Uterus (tissue), 2 donors: ENCODE data around the gene ZNF18.

Source experiments
- POLR2A ChIP-seq, 2 donors: fragments of 450-650 bp; IDR thresholded peaks; one replicate each; pipeline ENCODE4 v1.6.1; 2016; ENCODE audit warnings: antibody characterized with exemption in 2 of 2, mild to moderate bottlenecking in 1 of 2, moderate library complexity in 1 of 2
- TF ChIP-seq, protein P1 (sequence below), 4 experiments: fragments of 200-600 bp in 2 of 4; fragments of 450-650 bp in 2 of 4; sonication (generic) in 2 of 4; IDR thresholded peaks; one replicate each; pipeline ENCODE4 v1.5.1; 2016 to 2019; ENCODE audit warnings: antibody characterized with exemption in 4 of 4, mild to moderate bottlenecking in 2 of 4, moderate library complexity in 1 of 4

DNA sequence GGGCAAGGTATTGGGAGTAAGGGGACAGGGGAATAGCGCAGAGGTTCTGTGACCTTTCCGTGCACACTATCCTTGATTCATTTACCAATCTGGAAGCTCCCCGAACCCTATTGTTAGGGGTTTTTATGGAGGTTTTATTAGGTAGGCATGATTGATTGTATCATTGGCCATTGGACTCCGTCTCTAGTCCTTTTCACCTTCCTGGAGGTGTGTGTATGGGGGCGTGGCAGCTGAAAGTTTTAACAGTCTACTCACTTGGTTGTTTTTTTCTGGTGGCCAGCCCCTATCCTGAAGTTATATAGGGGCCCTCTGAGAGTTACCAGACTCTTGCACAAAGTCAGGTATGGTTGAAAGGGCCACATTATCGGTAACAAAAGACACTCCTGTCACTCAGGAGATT is 46.4 kb upstream of the ZNF18 start:
- TF ChIP-seq, protein P1, sequence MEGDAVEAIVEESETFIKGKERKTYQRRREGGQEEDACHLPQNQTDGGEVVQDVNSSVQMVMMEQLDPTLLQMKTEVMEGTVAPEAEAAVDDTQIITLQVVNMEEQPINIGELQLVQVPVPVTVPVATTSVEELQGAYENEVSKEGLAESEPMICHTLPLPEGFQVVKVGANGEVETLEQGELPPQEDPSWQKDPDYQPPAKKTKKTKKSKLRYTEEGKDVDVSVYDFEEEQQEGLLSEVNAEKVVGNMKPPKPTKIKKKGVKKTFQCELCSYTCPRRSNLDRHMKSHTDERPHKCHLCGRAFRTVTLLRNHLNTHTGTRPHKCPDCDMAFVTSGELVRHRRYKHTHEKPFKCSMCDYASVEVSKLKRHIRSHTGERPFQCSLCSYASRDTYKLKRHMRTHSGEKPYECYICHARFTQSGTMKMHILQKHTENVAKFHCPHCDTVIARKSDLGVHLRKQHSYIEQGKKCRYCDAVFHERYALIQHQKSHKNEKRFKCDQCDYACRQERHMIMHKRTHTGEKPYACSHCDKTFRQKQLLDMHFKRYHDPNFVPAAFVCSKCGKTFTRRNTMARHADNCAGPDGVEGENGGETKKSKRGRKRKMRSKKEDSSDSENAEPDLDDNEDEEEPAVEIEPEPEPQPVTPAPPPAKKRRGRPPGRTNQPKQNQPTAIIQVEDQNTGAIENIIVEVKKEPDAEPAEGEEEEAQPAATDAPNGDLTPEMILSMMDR (IDR thresholded peaks at IDR 0.05): no peak
- TF ChIP-seq POLR2A (IDR thresholded peaks at IDR 0.05): no peak
